GM04504 (cell line): Measurements from ENCODE around the gene RHOD.

Experiments used
- DNase-seq: peaks from one replicate; pipeline ENCODE4 v3.0.0-alpha.2; 2012; ENCODE audit warnings: low read depth

Gene RHOD

DNA sequence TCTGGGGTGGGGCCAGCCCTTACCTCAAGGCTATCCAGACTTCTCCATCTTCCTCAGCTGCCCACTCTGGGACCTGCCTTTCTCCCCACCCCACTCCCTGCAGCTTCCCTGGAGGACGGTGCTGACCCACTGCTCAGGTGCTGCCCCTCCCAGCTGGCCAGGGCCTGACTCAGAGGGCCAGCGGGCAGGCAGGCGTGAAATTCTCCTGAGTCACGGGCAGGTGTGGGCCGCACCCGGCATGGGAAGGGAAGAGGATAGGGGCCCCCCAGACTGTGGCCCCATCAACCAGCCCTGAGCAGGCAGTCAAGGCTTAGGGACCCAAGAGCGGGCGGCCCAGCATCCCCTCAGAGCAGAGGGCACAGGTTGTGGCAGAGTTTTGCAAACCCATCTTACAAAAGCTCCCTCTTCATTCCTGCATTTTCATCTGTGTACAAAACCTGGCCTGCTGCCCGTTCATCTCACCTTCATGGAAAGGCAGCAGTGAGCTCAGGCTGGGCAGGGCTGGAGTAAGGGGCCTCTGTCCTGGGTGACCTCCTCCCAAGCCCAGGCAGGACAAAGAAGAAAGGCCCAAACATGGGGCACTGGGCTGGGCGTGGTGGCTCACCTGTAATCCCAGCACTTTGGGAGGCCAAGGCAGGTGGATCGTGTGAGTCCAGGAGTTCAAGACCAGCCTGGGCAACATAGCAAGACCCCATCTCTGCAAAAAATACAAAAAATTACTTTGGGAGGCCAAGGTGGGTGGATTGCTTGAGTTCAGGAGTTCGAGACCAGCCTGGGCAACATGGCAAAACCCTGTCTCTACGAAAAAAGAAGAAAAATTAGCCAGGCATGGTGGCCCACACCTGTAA lies 6.1 kb downstream of the RHOD start:
- DNase-seq, result no peak

DNA sequence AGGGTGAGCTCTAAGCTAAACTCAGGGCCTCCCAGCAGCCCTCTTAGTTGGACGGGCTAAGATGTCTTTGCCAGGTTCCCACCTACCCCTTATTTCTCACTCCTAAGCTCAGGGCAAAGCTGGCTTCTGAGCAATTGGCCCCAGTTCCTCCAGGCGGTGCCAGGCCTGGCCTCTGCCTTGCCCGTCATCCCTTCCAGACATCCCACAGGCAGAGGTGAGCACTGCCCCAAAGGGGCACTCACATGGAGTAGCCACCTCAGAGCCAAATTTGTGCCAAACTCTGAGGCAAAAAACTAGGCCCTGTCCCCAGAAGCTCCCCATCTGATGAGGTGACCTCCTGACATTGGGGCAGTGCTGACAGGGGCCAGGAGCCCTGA lies 9.7 kb downstream of the RHOD start:
- no peak for DNase-seq

DNA sequence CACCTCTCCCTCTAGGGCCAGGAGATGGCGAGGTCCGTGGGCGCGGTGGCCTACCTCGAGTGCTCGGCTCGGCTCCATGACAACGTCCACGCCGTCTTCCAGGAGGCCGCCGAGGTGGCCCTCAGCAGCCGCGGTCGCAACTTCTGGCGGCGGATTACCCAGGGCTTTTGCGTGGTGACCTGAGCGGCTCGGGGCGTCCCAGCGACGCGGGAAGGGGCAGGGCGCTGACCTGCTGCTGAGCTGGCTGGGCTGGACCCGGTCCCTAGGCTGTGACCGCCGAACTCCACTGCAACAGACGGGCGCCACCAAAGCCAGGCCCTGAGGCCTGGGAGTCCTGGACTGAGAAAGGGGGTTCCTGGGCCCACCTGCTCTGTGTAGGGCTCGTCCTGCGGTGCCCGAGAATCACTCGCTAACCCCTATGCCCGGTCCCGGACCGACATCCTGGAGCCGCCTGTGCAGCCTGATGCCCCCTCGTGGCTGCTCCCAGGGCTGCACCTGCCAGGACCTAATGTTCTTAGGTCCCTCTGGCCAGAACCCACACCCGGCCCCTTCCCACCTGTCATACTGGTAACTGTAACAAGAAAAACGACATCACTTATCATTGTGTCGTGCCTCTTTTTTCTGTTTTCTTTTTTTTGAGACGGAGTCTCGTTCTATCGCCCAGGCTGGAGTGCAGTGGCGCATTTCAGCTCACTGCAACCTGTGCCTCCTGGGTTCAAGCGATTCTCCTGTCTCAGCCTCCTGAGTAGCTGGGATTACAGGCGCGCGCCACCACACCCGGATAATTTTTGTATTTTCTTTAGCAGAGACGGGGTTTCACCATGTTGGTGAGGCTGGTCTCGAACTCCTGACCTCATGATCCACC lies 15.0 kb downstream of the RHOD start:
- no peak for DNase-seq

DNA sequence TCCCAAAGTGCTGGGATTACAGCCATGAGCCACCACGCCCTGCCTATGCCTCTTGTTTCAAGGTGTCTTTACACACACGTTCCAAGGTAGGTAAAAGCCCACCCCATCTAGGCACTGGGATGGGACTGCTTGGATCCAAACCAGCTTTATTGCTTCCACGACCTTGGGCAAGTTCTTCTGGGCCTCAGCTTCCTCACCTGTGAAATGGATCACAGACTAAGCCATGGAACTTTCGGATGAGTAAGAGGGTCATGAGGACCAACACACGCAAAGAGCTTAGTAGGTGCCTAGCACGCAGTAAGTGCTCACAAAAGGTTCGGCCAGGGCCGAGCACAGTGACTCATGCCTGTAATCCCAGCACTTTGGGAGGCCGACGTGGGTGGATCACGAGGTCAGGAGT lies 15.6 kb downstream of the RHOD start:
- no peak for DNase-seq

DNA sequence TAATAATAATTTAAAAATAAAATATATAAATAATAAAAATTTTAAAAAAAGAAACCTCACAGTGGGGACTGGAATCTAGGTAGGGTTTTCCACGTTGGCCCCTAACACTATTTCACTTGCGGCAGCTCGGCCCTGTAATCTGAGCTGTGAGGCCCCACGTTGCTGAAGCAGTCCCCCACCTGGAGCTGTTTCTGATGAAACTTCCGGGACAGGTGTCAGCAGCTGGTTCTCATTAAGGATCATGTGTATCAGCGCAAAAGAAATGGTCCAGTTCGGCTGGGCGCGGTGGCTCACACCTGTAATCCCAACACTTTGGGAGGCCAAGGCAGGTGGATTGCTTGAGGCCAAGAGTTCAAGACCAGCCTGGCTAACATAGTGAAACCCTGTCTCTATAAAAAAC lies 17.3 kb downstream of the RHOD start:
- no peak for DNase-seq

DNA sequence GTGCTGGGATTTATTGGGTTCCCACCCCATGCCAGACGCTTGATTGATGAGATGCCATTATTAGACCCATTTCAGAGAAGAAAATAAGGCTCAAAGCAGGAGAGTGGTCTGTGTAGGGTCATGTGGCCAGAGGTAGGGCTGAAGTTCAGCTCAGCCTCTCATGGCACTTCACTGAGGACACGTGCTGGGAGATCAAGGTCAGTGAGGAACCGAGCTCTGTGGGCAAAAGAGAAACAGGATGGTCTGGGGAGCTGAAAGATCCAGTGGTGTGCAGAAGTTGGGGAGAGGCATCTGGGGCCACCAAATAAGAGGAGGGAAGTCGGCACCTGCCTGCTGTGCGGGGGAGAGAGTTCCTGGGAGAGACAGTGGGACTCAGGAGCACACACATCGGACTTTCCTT lies 19.6 kb downstream of the RHOD start:
- DNase-seq, result no peak

DNA sequence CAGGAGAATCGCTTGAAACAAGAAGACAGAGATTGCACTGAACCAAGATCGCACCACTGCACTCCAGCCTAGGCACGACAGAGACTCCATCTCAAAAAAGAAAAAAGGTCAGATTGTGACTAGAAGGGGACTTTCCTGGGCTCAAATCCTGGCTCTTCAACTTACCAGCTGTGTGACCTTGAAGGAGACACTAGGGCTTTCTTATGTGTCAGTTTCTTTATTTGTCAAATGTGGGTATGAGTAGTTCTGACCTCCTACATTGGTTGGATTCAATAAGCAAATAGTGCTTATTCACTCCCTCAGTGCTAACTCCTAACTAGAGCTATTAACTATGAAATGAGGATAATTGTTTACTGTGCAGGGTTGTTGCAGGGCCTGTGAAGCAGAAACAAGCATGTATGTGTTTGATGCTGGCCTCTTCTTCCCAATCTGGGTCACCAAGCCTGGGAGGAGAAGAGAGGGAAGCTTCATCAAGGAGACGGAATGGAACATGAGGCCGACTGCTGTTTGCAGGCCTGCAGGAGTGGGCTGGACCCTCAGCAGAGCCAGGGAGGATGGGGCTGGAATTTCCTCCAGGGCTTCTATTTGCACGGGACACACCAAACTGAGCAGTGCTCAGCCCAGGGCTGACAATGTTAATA lies 22.5 kb downstream of the RHOD start:
- DNase-seq, result no peak

DNA sequence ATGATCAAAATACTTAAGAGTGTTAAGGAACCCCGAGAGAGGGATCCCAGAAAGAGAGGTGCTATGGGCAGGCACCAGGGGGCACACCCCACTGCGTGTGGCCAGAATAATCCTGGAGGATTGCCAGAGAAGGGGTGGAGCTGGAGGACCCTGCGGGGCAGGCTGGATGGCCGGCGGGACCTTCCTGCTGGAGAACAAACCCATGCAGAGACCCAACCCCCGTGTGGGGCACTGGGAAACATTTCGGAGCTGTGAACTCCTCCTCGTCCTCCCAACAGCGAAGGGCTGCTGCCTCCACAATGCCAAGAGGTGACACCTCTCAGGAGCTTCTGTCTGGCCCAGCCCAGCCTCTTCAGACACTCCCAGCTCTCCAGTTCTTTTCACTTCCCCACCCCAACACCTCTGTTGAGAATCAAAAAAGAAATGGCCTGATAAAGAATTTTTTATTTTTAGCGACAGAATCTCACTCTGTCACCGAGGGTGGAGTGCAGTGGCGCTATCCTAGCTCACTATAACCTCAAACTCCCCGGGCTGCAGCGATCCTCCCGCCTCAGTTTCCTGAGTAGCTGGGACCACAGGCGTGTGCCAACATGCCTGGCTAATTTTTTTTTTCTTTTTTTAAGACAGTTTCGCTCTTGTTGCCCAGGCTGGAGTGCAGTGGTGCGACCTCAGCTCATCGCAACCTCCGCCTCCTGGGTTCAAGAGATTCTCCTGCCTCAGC lies 25.6 kb downstream of the RHOD start:
- DNase-seq, result no peak

DNA sequence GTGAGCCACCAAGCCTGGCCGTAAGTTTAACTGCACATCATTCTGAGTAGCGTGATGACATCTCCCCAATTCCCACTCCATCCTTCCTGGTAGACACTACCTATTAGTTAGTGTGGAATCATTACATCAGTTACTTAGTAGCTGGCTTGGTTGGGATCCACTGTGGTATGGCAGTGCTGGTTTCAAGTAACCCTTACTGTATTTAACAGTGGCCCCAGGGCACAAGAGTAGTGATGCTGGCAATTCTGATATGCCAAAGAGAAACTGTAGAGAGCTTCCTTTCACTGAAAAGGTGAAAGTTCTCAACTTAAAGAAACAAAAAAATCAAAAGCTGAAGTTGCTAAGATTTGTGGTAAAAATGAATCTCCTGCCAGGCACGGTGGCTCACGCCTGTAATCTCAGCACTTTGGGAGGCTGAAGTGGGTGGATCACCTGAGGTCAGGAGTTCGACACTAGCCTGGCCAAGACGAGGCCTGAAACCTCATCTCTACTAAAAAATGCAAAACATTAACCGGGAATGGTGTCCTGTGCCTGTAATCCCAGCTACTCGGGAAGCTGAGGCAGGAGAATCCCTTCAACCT lies 27.2 kb downstream of the RHOD start:
- DNase-seq, result no peak

DNA sequence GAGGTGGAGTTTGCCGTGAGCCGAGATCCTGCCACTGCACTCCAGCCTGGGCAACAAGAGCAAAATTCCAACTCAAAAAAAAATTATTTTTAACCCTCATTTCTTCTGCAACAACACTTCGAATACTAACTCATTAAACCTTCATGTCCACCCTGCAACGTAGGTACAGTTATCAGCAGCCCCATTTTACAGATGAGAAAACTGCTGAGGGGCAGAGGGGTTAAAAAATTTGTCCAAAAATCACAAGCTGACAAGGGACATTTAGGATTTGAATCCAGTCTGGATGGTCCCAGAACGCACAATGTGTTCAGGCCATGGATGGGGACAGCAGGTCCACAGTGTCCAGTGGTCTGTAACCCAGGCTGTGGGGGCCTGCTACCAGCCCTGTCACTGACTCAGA lies 29.0 kb downstream of the RHOD start:
- DNase-seq, result no peak

DNA sequence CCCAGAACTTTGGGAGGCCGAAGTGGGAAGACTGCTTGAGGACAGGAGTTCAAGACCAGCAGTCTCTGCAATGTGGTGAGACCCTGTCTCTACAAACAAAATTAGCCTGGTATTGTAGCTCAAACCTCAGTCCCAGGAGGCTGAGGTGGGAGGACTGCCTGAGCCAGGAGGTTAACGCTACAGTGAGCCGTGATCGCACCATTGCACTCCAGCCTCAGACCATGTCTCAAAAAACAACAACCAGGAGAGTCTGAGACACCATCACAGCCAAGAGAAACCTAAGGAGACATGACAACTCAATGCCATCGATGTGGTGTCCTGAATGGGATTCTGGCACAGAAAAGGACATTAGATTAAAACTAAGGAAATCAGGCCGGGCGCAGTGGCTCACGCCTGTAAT lies 34.1 kb downstream of the RHOD start:
- no peak for DNase-seq

DNA sequence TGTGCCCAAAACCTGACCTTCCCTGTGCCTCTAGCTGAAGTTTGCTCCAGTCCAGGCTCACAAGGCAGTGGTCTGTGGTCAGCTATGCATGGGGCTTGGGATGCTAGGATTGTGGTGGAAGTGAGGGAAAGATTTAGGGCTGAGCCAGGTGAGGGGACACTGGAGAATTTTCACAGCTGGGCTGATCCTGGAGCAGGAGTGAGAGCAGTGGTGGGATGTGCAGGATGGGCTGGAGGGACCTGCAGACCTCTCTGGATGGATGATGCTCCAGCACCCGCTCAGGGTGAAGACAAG lies 38.5 kb downstream of the RHOD start:
- DNase-seq, result no peak

DNA sequence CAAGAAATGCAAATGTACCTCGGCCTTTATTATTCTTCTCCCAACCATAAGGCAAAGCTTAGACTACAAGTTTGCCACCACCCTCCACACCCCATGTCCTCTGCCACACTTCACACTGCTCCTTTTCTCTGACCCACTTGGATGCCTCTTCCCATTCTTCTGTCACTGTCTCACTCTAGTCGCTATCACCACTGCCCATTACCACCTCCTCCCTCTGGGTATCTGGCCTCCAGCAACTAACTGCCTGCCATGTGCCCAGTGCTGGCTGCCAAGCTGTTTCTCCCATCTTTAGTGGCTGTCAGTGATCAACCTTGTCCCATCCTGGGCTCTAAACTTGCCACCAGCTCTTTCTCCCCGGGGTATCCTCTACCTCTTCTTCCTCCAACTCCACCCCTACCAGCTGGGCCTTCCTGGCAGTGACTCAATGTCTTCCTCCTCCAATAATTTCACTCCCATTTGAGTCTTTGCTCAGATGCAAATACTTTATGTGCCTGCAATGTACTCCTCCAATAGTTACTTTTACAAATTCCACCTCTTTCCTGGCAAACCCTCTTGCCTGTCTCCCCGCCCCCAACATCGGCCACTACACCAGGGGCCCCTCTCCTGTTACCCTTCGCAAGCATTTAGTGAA lies 42.3 kb downstream of the RHOD start:
- no peak for DNase-seq

DNA sequence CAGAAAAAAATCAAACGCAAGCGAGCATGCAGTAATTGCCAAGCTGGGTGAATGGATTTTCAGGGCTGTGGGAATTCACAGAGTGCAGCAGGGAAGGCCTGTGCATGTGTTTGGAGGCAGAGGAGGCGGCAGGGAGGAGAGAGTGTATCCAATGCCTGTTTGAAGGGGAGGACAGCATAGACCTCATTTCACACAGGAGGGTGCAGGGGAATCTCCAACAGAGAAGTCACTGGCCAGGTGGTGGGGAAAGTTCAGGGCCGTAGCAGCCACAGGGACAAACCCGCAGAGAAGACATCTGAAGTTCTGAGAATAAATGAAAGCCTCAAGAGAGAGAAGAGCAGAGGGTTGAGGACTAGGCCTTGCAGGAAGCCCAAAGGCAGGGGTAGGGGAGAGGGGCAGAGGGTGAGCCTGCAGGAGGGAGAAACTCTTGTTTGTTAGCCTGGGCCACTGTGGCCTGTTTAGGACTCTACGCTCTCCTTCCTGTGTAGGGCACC lies 43.2 kb downstream of the RHOD start:
- no peak for DNase-seq

DNA sequence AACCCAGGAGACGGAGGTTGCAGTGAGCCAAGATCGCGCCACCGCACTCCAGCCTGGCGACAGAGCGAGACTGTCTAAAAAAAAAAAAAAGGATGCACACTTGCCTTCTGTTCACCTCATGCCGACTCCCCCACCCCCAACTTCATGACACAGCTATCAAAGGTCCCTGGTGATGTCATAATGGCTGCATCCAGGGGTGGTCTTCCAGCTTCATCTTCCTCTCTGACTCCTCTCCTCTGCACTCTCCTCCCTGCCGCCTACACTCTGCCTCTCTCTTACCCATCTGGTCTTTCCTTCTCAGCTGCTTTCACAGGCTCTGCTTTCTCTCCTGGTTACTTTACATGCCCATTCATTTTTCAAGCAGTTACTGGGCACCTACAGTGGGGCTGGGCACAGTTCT lies 46.0 kb downstream of the RHOD start:
- DNase-seq, result no peak

DNA sequence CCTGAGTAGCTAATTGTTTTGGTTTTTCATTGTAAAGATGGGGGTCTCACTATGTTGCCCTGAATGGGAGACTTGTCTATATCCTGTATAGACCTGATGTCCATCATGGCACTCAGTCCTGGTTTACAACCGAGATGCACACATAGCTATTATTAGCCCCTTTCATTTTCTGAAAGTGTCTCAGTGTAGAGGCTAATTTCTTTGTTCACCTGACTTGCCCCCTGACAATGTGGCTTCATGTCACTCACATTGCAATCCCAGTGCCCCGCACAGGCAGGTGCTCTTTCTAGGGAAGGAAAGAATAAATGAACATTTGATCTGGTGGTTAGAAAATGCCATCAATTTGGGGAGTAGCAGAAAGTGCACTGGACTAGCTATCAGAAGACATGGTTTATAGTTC lies 49.3 kb downstream of the RHOD start:
- DNase-seq, result no peak

DNA sequence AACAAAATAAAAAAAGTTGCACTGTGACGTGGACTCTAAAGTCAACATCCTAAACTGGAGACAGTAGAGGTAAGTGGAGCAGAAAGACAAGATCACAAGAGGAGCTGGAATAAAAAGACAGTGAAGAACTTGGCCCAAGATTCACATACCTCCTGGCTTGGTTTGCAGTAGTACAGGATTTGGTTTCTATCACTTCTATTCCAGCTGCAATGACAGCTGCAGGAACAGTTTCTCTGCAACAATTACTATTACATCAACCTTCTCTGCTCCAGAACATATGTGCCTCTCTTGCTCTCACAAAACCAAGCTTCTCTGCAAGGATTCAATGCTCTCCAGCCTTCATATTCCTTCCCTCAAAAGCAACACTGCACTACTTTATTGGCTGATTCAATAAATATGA lies 54.6 kb downstream of the RHOD start:
- no peak for DNase-seq

DNA sequence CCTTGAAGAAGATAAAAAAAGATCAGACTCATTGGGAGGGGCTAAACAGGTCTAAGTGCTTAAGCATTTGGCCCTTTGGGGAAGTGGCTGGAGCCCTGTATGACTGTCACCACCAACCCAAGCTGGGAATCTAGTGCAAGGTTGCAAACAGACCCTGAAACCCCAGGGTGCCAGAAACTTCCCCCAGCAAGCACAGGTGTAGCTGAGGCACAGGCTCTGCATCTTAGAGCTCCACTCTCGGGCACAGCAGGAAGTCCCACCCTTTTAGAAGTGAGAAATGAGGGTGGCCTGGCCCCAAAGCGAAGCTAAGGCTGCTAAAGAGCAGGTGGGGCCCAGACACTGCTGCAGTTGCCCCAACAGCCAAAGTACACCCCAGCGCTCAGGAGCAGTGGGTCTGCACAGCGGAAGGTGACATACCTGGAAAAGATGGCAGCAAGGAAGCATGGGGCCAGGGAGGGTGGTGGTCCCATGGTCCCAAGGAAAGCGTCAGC lies 56.6 kb downstream of the RHOD start:
- no peak for DNase-seq

DNA sequence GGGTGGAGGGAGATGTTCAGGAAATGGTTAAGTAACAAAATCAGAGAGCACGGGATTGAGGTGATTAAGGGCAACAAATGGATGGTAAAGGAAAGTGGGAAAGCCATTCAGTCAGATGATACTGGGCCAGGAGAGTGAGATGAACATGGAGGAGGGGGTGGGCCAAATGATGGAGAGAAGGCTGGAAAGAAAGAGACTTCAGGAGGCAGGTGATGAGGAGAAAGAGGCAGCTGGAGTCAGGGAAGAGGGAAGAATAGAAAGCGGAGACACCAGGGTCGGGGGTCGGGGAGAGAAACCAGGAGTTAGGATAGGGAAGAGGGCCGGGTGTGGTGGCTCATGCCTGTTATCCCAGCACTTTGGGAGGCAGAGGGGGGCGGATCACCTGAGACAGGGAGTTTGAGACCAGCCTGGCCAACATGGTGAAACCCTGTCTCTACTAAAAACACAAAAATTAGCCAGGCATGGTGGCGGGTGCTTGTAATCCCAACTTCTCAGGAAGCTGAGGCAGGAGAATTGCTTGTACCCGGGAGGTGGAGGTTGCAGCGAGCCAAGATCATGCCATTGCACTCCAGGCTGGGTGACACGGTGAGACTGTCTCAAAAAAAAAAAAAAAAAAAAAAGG lies 57.7 kb downstream of the RHOD start:
- no peak for DNase-seq

DNA sequence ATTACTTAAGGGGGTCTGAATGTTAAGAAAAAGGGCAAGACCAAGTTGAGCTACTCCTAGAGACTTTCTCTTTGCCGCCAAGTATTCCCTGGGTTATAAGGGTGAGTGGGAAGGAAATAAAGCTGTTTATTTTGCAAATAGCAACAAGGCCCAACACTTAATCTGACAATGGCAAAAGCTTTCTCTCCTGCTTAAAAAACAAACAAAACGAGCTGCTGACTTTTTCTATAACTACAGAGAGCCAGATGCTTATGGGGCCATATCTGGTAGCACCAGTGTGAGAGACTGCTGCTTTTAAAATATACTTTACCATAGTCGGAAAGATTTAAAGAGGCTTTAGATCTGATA lies 60.1 kb downstream of the RHOD start:
- no peak for DNase-seq

DNA sequence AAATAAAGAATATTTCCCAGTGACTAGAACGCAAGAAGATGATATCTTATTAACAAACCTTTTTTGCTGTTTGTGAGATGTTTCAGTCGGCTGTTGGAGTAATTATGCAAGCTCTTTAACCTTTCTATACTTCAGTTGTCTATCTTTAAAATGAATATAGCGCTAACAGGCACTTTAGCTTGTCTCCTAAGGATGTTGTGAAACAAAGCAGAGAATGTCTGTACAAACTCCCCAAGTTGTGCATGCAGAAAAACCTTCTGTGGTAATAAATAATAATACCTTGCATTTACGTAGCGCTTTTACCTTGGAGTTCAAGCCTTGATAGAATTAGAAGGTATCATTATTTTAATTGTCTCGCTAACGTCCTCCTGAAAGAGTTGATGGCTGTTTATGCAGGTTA lies 60.5 kb downstream of the RHOD start:
- DNase-seq, result no peak
